Stomach (tissue), 9 donors: ENCODE measurements around the gene VAV2. TPM values are rescaled to one million over a fixed set of nuclear protein-coding genes. Genes with fewer than 3 reads are reported as not detected.

ENCODE experiments used
- DNase-seq, 2 donors: peaks; one replicate each; pipeline versions ENCODE4 v3.0.0 to v3.0.0-alpha.2; 2013 to 2019
- H3K27ac ChIP-seq, 5 donors: fragments of 200-600 bp in 4 of 5; sonication (generic) in 4 of 5; one replicate each; pipeline ENCODE4 v1.5.1; 2013 to 2019; ENCODE audit warnings: mild to moderate bottlenecking in 1 of 5, moderate library complexity in 1 of 5
- H3K27me3 ChIP-seq, 3 donors: fragments of 200-600 bp; sonication (generic); one replicate each; pipeline ENCODE4 v1.5.1; 2017 to 2019; ENCODE audit warnings: mixed run types in 1 of 3
- H3K36me3 ChIP-seq, 4 donors: fragments of 200-600 bp; sonication (generic); 1 replicate in 3 of 4; 2 replicates in 1 of 4; pipeline ENCODE4 v1.5.1; 2016 to 2019
- H3K4me1 ChIP-seq, 4 donors: fragments of 200-600 bp; sonication (generic); one replicate each; pipeline ENCODE4 v1.5.1; 2016 to 2019
- H3K4me3 ChIP-seq, 4 donors: fragments of 200-600 bp; sonication (generic) in 3 of 4; one replicate each; pipeline ENCODE4 v1.5.1; 2016 to 2019; ENCODE audit warnings: mild to moderate bottlenecking in 1 of 4
- H3K9me3 ChIP-seq, 4 donors: fragments of 200-600 bp; sonication (generic); one replicate each; pipeline ENCODE4 v1.5.1; 2016 to 2019
- CTCF ChIP-seq, 7 experiments: fragments of 450-650 bp in 4 of 7; fragments of 200-600 bp in 3 of 7; sonication (generic) in 3 of 7; IDR thresholded peaks; one replicate each; pipeline ENCODE4 v1.5.1; 2016 to 2019; ENCODE audit warnings: antibody characterized with exemption in 7 of 7, control low read depth in 2 of 7, mild to moderate bottlenecking in 1 of 7
- EP300 ChIP-seq: sonication (generic); formaldehyde crosslinking; IDR thresholded peaks from one replicate; pipeline ENCODE4 v1.6.1; 2017; ENCODE audit warnings: antibody characterized with exemption
- POLR2A ChIP-seq, 4 donors: fragments of 450-650 bp; IDR thresholded peaks; one replicate each; pipeline ENCODE4 v1.6.1; 2016; ENCODE audit warnings: antibody characterized with exemption in 4 of 4, control low read depth in 2 of 4, mild to moderate bottlenecking in 1 of 4, moderate library complexity in 1 of 4
- POLR2AphosphoS5 ChIP-seq, 3 donors: sonication (generic); formaldehyde crosslinking; IDR thresholded peaks; one replicate each; pipeline ENCODE4 v1.6.1; 2016; ENCODE audit warnings: antibody characterized with exemption in 3 of 3
- WGBS, 5 donors: extraction: QIAGEN DNeasy Blood & Tissue Kit in 3 of 5; methylation state at CpG; one replicate each; pipeline versions ENCODE4 v1.1.5 to v1.1.7; 2013 to 2018; 5-methylcytosine and 5-hydroxymethylcytosine counted together
- intact Hi-C: fragments of 100-400 bp; cut with DNase I; formaldehyde crosslinking; loops from one replicate; pipeline ENCODE4 v1.15.1; 2023; ENCODE audit warnings: low total_unique reads
- polyA plus RNA-seq, 3 donors: library from polyadenylated mRNA; stranded (reverse); fragments of 200-250 nt; gene quantifications; one replicate each; pipeline ENCODE4 v1.2.3, GENCODE V29; 2013
- total RNA-seq, 5 donors: library from RNA; depleted of rRNA; stranded (reverse); fragments of >200 nt; gene quantifications; one replicate each; pipeline versions ENCODE4 v1.1.0 to v1.2.3, GENCODE V29; 2014 to 2016
- donor health status: healthy with polysubstance abuse.
- donor health status: Bipolar disorder and iron deficiency.
- donor health status: healthy.

VAV2 gene
- total and polyA plus RNA-seq, 8 donors: 4.1 to 14.2 (median 7.0) TPM

DNA sequence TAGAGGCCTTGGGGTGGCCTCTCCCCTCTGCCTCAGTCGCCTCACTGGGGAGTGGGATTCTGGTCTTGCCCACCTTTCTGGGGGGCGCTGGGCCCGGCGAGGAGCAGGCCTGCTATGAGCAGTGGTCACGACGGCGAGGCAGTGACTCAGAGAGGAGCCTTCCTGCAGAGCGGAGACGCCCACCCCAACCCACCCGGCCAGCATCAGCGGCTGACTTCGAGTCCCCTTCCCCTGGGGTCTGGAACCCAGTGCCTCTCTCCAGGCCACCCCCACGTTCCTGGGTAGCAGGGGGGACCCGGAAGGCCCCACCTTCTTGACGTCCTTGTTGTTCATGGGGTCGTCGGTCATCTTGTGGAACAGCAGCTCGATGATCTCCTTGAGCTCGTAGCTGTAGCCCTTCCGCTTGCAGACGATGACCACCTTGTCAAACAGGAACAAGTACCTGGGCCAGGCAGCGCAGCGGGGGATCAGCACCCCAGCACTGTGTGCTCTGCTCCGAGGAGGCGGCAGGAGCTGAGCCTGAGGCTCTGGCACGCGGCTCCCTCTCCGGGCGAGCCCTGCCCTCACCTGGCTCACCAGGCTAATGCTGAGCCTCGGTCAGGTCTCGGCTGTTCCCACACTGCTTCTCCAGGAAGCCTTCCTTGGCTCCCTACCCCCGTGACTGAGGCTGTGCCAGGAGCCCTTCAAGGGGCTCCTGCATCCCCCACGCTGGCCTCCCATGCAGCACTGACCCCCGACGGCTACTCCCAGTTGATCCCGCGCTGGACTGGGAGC, 203.9 kb downstream of the VAV2 start:
- TF ChIP-seq POLR2A (IDR thresholded peaks at IDR 0.05) (no peak), POLR2AphosphoS5 (IDR thresholded peaks at IDR 0.05) (no peak), EP300 (no peak), CTCF (IDR thresholded peaks at IDR 0.05) (no peak)
- Histone ChIP-seq H3K36me3 (peaks cover 0 to 43% (median 24%) of the 10 kb centered on the region in 4 donors), H3K4me3 (peak overlapping the region in 1 of 4 donors; percentile 9), H3K27me3 (no peaks in the 10 kb centered on the region), H3K4me1 (peaks cover 10 to 41% (median 37%) of the 10 kb centered on the region in 4 donors), H3K27ac (peak overlapping the region in 4 of 5 donors; percentile 44 to 80 (median 56)), H3K9me3 (no peaks in the 10 kb centered on the region)
- WGBS, 5 donors: 64 to 83% (median 70%) methylated on average over 20 to 37 of the region's 37 CpGs
- intact Hi-C loops: loop anchor here (10.0 kb wide), 1 partner anchor 307 kb away; no protein-coding TSS in a partner anchor
- no peak for DNase-seq

- Histone ChIP-seq H3K27ac (no peak overlapping the region), H3K27me3 (no peaks in the 10 kb centered on the region), H3K9me3 (no peaks in the 10 kb centered on the region), H3K36me3 (peaks cover 0 to 48% (median 26%) of the 10 kb centered on the region in 4 donors), H3K4me3 (no peak overlapping the region), H3K4me1 (peaks cover 8 to 35% (median 31%) of the 10 kb centered on the region in 4 donors)
- WGBS, 5 donors: 32 to 60% (median 44%) methylated on average over 5 of the region's 5 CpGs
- TF ChIP-seq POLR2A (IDR thresholded peaks at IDR 0.05): no peak
- TF ChIP-seq EP300: no peak
- no peak for TF ChIP-seq CTCF (IDR thresholded peaks at IDR 0.05)
- no peak for TF ChIP-seq POLR2AphosphoS5 (IDR thresholded peaks at IDR 0.05)
- DNase-seq: peak; percentile 63 to 78
- intact Hi-C loops: loop anchor here (10.0 kb wide), 1 partner anchor 307 kb away; no protein-coding TSS in a partner anchor
Observed at GRCh38 chr9:133787754-133788025, 204.4 kb downstream of the VAV2 start.

GRCh38 chr9:133786907-133787753, 205.0 kb downstream of the VAV2 start:
- Histone ChIP-seq H3K9me3 (no peaks in the 10 kb centered on the region), H3K4me3 (no peak overlapping the region), H3K27me3 (no peaks in the 10 kb centered on the region), H3K27ac (no peak overlapping the region), H3K4me1 (peaks cover 8 to 34% (median 31%) of the 10 kb centered on the region in 4 donors), H3K36me3 (peaks cover 0 to 48% (median 26%) of the 10 kb centered on the region in 4 donors)
- intact Hi-C loops: loop anchor here (10.0 kb wide), 1 partner anchor 308 kb away; no protein-coding TSS in a partner anchor
- WGBS, 5 donors: 77 to 84% (median 82%) methylated on average over 17 of the region's 17 CpGs
- DNase-seq: no peak
- TF ChIP-seq EP300 (no peak), POLR2A (IDR thresholded peaks at IDR 0.05) (no peak), CTCF (IDR thresholded peaks at IDR 0.05) (no peak), POLR2AphosphoS5 (IDR thresholded peaks at IDR 0.05) (no peak)

DNA sequence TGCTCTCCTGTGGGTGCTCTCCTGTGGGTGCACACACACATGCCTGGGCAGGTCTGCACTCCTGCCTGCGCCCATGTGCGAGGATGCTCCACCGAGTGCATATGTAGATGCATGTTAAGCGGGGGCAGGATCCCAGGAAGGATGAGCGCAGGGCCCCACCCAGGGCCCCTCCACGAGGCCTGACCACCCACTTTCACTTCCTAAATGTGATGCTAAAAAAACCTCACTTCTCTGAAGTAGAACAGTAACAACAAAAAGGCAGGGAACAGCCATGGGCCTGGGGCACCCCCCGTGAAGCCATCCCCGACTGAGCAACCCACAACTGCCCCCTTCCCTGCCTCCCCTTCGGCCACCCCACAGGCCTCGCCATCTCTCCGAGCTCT, 205.8 kb downstream of the VAV2 start:
- TF ChIP-seq CTCF (IDR thresholded peaks at IDR 0.05) (no peak), POLR2A (IDR thresholded peaks at IDR 0.05) (no peak), POLR2AphosphoS5 (IDR thresholded peaks at IDR 0.05) (no peak), EP300 (no peak)
- Histone ChIP-seq H3K27ac (no peak overlapping the region), H3K36me3 (peaks cover 0 to 51% (median 22%) of the 10 kb centered on the region in 4 donors), H3K4me3 (no peak overlapping the region), H3K27me3 (no peaks in the 10 kb centered on the region), H3K4me1 (peaks cover 8 to 34% (median 31%) of the 10 kb centered on the region in 4 donors), H3K9me3 (no peaks in the 10 kb centered on the region)
- intact Hi-C loops: loop anchor here (10.0 kb wide), 1 partner anchor 308 kb away; no protein-coding TSS in a partner anchor
- DNase-seq: no peak
- 82 to 92% (median 88%) methylated on average over 8 to 11 of the region's 11 CpGs for WGBS, 5 donors
